Psoas muscle (tissue), 8 donors: ENCODE data around the gene PRDM10. TPM values are rescaled to one million over a fixed set of nuclear protein-coding genes. Genes with fewer than 3 reads are reported as not detected.
"Not testable (repeated sequence)": the region's sequence is repeated elsewhere in the genome, so short reads cannot be mapped to it uniquely, and the experiment has no call there.

Experiments used
- ATAC-seq, 4 donors: fragments of 200-7000 bp; cut with Tn5 transposase; one replicate each; pipeline ENCODE4 v1.9.1; 2020; ENCODE audit warnings: moderate library complexity in 3 of 4, mild to moderate bottlenecking in 2 of 4
- DNase-seq, 2 donors: peaks; one replicate each; pipeline ENCODE4 v3.0.0-alpha.2; 2020
- H3K27ac ChIP-seq: fragments of 200-600 bp; one replicate; pipeline ENCODE4 v1.8.0; 2022
- H3K27me3 ChIP-seq, 3 donors: fragments of 200-600 bp in 1 of 3; one replicate each; pipeline versions ENCODE4 v1.6.1 to v1.8.0; 2013 to 2022; ENCODE audit warnings: low read length in 2 of 3, mild to moderate bottlenecking in 2 of 3, moderate library complexity in 1 of 3; ENCODE audit not compliant: insufficient read depth in 3 of 3
- H3K36me3 ChIP-seq, 2 donors: fragments of 200-600 bp in 1 of 2; one replicate each; pipeline versions ENCODE4 v1.6.1 to v1.8.0; 2013 to 2022; ENCODE audit warnings: low read depth in 1 of 2, mild to moderate bottlenecking in 1 of 2, moderate library complexity in 1 of 2; ENCODE audit not compliant: insufficient read depth in 1 of 2
- H3K4me1 ChIP-seq: fragments of 200-600 bp; one replicate; pipeline ENCODE4 v1.8.0; 2022
- H3K4me3 ChIP-seq: fragments of 200-600 bp; one replicate; pipeline ENCODE4 v1.8.0; 2022; ENCODE audit warnings: mild to moderate bottlenecking
- H3K9me3 ChIP-seq: fragments of 200-600 bp; one replicate; pipeline ENCODE4 v1.8.0; 2022
- CTCF ChIP-seq: fragments of 200-600 bp; IDR thresholded peaks from one replicate; pipeline ENCODE4 v1.8.0; 2022; ENCODE audit warnings: antibody characterized with exemption
- WGBS, 3 donors: extraction: QIAGEN DNeasy Blood & Tissue Kit; methylation state at CpG; one replicate each; pipeline versions ENCODE4 v1.1.6 to v1.1.7; 2013; 5-methylcytosine and 5-hydroxymethylcytosine counted together
- intact Hi-C, 2 donors: fragments of 100-400 bp; cut with DNase I; formaldehyde crosslinking; loops; one replicate each; pipeline versions ENCODE4 v1.11.0 to v1.14.2; 2022
- polyA plus RNA-seq, 3 donors: library from polyadenylated mRNA; stranded (reverse); fragments of 200-250 nt; gene quantifications; one replicate each; pipeline ENCODE4 v1.2.3, GENCODE V29; 2013
- total RNA-seq, 4 donors: library from RNA; stranded (reverse); fragmentation: NEBNext Ultra II Directional in 2 of 4; extraction: Animal tissue kit (Norgen Biotek cat#: 25700) in 2 of 4; gene quantifications; one replicate each; pipeline versions ENCODE4 v1.2.1 to v1.2.4, GENCODE V29; 2021 to 2023
- donor health status: healthy with polysubstance abuse.
- donor health status: DM: no; HTN: no; CAD: no; lungs with moderate emphysema.
- donor health status: Bipolar disorder and iron deficiency.
- donor health status: healthy.
- donor health status: DM: yes; HTN: yes; CAD: no.
- donor health status: DM: no; HTN: no; CAD: no.
- donor health status: DM: no; HTN: no; CAD: no.
- donor health status: DM: yes; HTN: yes; CAD: no.

The PRDM10 gene
- total and polyA plus RNA-seq, 7 donors, result 2.5 to 7.8 (median 4.2) TPM

GRCh38 chr11:130029137-130029536 lies 26.5 kb upstream of the PRDM10 start:
- H3K4me1 ChIP-seq, result no peaks in the 10 kb centered on the region
- intact Hi-C loops, result no loop called here
- no peaks in the 10 kb centered on the region for H3K9me3 ChIP-seq
- no peaks in the 10 kb centered on the region for H3K36me3 ChIP-seq
- no peak overlapping the region for H3K27ac ChIP-seq
- TF ChIP-seq CTCF, result no peak
- ATAC-seq, result no peak
- no peak for DNase-seq
- H3K4me3 ChIP-seq, result no peak overlapping the region
- 90 to 94% (median 90%) methylated on average over 3 of the region's 3 CpGs for WGBS, 3 donors
- no peaks in the 10 kb centered on the region for H3K27me3 ChIP-seq

- Histone ChIP-seq H3K4me1 (no peaks in the 10 kb centered on the region), H3K27me3 (peaks cover 0 to 2% (median 0%) of the 10 kb centered on the region in 3 donors), H3K27ac (no peak overlapping the region), H3K9me3 (no peaks in the 10 kb centered on the region), H3K4me3 (no peak overlapping the region), H3K36me3 (no peaks in the 10 kb centered on the region)
- intact Hi-C loops, result no loop called here
- DNase-seq (no peak), ATAC-seq (no peak)
- WGBS, 3 donors, result 86 to 94% (median 93%) methylated on average over 1 of the region's 1 CpG
- no peak for TF ChIP-seq CTCF
These were observed 22.7 kb upstream of the PRDM10 start for GRCh38 chr11:130025371-130025770.

DNA sequence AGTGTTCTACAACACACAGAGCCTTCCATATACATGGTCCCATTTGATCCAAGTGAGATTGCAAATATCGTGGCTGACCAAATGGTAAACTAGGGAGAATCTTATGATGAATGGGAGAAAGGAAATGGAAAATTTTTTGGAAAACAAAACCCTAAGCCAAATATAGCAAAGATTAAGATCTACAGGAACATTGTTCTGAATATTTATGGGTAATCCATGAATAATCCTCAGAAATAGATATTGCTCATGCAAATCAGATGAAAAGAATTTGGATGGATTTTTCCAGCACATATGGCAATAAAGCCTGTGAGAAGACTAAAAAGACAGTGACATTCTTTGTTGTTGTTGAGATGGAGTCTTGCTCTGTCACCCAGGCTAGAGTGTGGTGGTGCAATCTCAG lies 21.7 kb upstream of the PRDM10 start:
- ATAC-seq (no peak), DNase-seq (no peak)
- Histone ChIP-seq H3K9me3 (no peaks in the 10 kb centered on the region), H3K27me3 (peaks cover 0 to 2% (median 0%) of the 10 kb centered on the region in 3 donors), H3K36me3 (no peaks in the 10 kb centered on the region), H3K4me3 (no peak overlapping the region), H3K27ac (no peak overlapping the region), H3K4me1 (no peaks in the 10 kb centered on the region)
- TF ChIP-seq CTCF, result no peak
- intact Hi-C loops, result no loop called here
- 53 to 61% (median 60%) methylated on average over 1 of the region's 1 CpG for WGBS, 3 donors

DNA sequence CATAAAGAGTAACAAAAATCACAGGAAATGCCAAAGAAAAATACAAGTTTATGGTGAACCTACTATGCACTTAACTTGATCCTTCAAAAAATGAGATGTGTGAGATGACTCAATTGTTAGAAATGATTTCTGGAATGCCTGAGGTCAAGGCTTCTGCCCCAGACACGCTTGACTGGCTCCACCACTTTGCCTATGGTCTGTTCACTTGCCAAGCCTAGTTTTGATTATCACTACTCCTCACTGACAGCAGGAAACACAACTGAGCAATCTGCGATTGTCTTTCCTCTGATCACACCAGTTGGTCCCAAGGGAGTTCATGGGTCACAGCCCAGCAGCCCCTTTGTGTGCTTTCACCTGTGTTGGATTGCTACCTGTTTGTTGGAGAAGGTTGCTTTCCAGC lies 20.6 kb upstream of the PRDM10 start:
- TF ChIP-seq CTCF, result no peak
- Histone ChIP-seq H3K4me1 (no peaks in the 10 kb centered on the region), H3K36me3 (no peaks in the 10 kb centered on the region), H3K4me3 (no peak overlapping the region), H3K27ac (no peak overlapping the region), H3K27me3 (peaks cover 0 to 2% (median 0%) of the 10 kb centered on the region in 3 donors), H3K9me3 (no peaks in the 10 kb centered on the region)
- 45 to 58% (median 53%) methylated on average over 2 of the region's 2 CpGs for WGBS, 3 donors
- ATAC-seq (no peak), DNase-seq (no peak)
- intact Hi-C loops, result no loop called here

DNA sequence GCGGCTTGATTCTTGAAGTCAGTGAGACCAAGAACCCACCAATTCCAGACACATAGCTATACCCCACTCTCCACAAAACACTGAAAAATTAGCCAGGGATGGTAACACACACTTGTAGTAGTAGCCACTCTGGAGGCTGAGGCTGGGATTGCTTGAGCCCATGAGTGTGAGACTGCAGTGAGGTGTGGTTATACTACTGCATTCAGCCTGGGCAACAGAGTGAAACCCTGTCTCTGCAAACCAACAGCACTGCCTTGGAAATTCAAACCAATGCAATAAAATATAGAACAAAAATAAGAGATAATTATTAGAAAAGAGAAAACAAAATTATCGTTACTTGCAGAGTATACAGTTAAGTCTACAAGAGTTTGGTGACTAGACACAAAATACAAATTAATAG lies 20.2 kb upstream of the PRDM10 start:
- 92 to 97% (median 96%) methylated on average over 2 of the region's 2 CpGs for WGBS, 3 donors
- Histone ChIP-seq H3K4me3 (no peak overlapping the region), H3K27me3 (peaks cover 0 to 2% (median 0%) of the 10 kb centered on the region in 3 donors), H3K27ac (no peak overlapping the region), H3K4me1 (no peaks in the 10 kb centered on the region), H3K9me3 (no peaks in the 10 kb centered on the region), H3K36me3 (no peaks in the 10 kb centered on the region)
- intact Hi-C loops, result no loop called here
- no peak for TF ChIP-seq CTCF
- ATAC-seq (no peak), DNase-seq (no peak)

GRCh38 chr11:130021606-130022005 lies 19.0 kb upstream of the PRDM10 start:
- H3K4me1 ChIP-seq, intact Hi-C loops, H3K27ac ChIP-seq, ATAC-seq, H3K9me3 ChIP-seq, H3K27me3 ChIP-seq, H3K36me3 ChIP-seq, H3K4me3 ChIP-seq, DNase-seq: not testable (repeated sequence)
- 94 to 97% (median 97%) methylated on average over 27 to 38 of the region's 38 CpGs for WGBS, 3 donors
